Osteoblast (primary cell): ENCODE results near the gene KCTD19. TPM values are rescaled to one million over a fixed set of nuclear protein-coding genes. Genes with fewer than 3 reads are reported as not detected.

Source experiments
- DNase-seq: peaks from one replicate; pipeline ENCODE4 v3.0.0; 2011; ENCODE audit warnings: low spot score, mixed read lengths; ENCODE audit not compliant: insufficient read length; ENCODE audit errors: missing footprints
- H2AFZ ChIP-seq: 2 replicates; pipeline ENCODE4 v1.6.0; 2011; ENCODE audit warnings: mild to moderate bottlenecking, low read length
- H3K27ac ChIP-seq: 2 replicates; pipeline ENCODE4 v1.5.1; 2011; ENCODE audit warnings: mild to moderate bottlenecking, low read depth, low read length, moderate library complexity
- H3K27me3 ChIP-seq: 2 replicates; pipeline ENCODE4 v1.6.0; 2012; ENCODE audit warnings: mild to moderate bottlenecking, control low read depth, inconsistent platforms, low read length, moderate library complexity; ENCODE audit not compliant: insufficient read depth
- H3K36me3 ChIP-seq: 2 replicates; pipeline ENCODE4 v1.5.1; 2011; ENCODE audit warnings: mild to moderate bottlenecking, low read length, control low read depth, moderate library complexity; ENCODE audit not compliant: insufficient read depth
- H3K4me1 ChIP-seq: 2 replicates; pipeline ENCODE4 v1.5.1; 2011; ENCODE audit warnings: mild to moderate bottlenecking, low read length, control low read depth, moderate library complexity; ENCODE audit not compliant: insufficient read depth
- H3K4me2 ChIP-seq: 2 replicates; pipeline ENCODE4 v1.6.0; 2011; ENCODE audit warnings: mild to moderate bottlenecking, low read length; ENCODE audit not compliant: insufficient read depth
- H3K4me3 ChIP-seq: fragments of 200-600 bp; sonication (generic); 3 replicates; pipeline ENCODE4 v1.5.1; 2012; ENCODE audit warnings: mild to moderate bottlenecking, low read length, inconsistent platforms; ENCODE audit not compliant: insufficient read depth
- H3K79me2 ChIP-seq: 2 replicates; pipeline ENCODE4 v1.6.0; 2012; ENCODE audit warnings: mild to moderate bottlenecking, low read length, control low read depth, inconsistent platforms; ENCODE audit not compliant: insufficient read depth
- H3K9me3 ChIP-seq: 2 replicates; pipeline ENCODE4 v1.5.1; 2011; ENCODE audit warnings: low read depth, low read length, control low read depth
- H4K20me1 ChIP-seq: 2 replicates; pipeline ENCODE4 v1.6.0; 2012; ENCODE audit warnings: mild to moderate bottlenecking, low read length, control low read depth; ENCODE audit not compliant: insufficient read depth
- total RNA-seq: library from RNA; depleted of rRNA; stranded (reverse); fragments of >200 nt; gene quantifications from 2 replicates; pipeline ENCODE4 v1.2.3, GENCODE V29; 2012
- TF ChIP-seq, protein P1 (sequence below): IDR thresholded peaks from 2 replicates; pipeline ENCODE4 v1.5.1; 2011; ENCODE audit warnings: mild to moderate bottlenecking, low read depth, low read length, moderate library complexity; ENCODE audit errors: extremely low read depth

KCTD19 gene
- total RNA-seq, 1 donor, result not detected

DNA sequence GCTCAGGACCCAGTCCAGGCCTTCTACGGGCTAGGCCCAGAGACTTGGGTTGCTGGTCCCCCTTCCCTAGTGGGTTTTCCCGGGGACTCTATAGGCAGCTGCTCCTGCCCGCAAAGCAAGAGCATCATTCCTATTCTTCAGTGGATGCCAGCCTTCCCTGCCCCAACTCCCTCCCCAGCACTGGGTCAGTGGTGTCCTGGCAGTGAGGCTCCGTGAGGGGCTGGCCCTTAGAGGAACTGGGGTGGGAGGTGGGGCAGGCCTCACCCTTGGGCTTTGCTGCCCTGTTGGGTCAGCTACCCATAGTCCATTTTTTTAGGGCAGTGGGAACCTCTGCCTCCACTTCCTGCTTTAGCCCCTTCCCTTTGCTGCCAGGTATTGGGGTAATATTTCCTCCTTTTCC is 55.1 kb downstream of the KCTD19 start:
- no peak overlapping the region for H2AFZ ChIP-seq
- peaks cover 11% of the 10 kb centered on the region for H3K79me2 ChIP-seq
- peaks cover 36% of the 10 kb centered on the region for H3K4me1 ChIP-seq
- H3K36me3 ChIP-seq, result peaks cover 20% of the 10 kb centered on the region
- H3K27me3 ChIP-seq, result no peaks in the 10 kb centered on the region
- no peak overlapping the region for H3K27ac ChIP-seq
- TF ChIP-seq, protein P1, sequence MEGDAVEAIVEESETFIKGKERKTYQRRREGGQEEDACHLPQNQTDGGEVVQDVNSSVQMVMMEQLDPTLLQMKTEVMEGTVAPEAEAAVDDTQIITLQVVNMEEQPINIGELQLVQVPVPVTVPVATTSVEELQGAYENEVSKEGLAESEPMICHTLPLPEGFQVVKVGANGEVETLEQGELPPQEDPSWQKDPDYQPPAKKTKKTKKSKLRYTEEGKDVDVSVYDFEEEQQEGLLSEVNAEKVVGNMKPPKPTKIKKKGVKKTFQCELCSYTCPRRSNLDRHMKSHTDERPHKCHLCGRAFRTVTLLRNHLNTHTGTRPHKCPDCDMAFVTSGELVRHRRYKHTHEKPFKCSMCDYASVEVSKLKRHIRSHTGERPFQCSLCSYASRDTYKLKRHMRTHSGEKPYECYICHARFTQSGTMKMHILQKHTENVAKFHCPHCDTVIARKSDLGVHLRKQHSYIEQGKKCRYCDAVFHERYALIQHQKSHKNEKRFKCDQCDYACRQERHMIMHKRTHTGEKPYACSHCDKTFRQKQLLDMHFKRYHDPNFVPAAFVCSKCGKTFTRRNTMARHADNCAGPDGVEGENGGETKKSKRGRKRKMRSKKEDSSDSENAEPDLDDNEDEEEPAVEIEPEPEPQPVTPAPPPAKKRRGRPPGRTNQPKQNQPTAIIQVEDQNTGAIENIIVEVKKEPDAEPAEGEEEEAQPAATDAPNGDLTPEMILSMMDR, result no peak
- H3K9me3 ChIP-seq, result no peaks in the 10 kb centered on the region
- no peak overlapping the region for H3K4me3 ChIP-seq
- peak; percentile 48 for DNase-seq
- H4K20me1 ChIP-seq, result no peaks in the 10 kb centered on the region
- H3K4me2 ChIP-seq, result no peak overlapping the region

DNA sequence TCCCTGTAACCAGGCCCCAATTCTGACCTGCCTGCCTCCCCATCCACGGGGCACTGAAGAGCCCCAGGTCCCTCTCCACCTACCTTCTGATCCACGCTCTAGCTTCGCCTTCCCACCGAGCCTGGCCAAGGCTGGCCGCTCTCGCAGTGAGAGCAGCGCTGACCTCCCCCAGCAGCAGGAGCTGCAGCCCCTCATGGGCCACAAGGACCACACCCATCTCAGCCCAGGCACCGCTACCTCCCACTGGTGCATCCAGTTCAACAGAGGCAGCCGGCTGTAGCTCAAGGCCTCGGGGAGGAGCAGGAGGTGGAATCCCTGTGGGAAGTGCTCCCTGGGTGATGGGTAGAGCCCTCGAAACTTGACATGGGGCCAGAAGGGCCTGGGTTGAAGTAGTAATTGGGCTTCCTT is 55.6 kb downstream of the KCTD19 start:
- Histone ChIP-seq H4K20me1 (no peaks in the 10 kb centered on the region), H3K4me2 (no peak overlapping the region), H3K27me3 (no peaks in the 10 kb centered on the region), H3K36me3 (peaks cover 19% of the 10 kb centered on the region), H3K4me3 (no peak overlapping the region), H3K79me2 (peaks cover 5% of the 10 kb centered on the region), H3K4me1 (peaks cover 35% of the 10 kb centered on the region), H3K27ac (no peak overlapping the region), H3K9me3 (no peaks in the 10 kb centered on the region), H2AFZ (no peak overlapping the region)
- TF ChIP-seq, protein P1, result no peak
- peak; percentile 9 for DNase-seq

- Histone ChIP-seq H3K79me2 (no peaks in the 10 kb centered on the region), H3K27ac (peak overlapping the region; percentile 37), H3K36me3 (peaks cover 16% of the 10 kb centered on the region), H3K4me2 (no peak overlapping the region), H3K4me3 (no peak overlapping the region), H3K4me1 (peaks cover 32% of the 10 kb centered on the region), H3K9me3 (no peaks in the 10 kb centered on the region), H4K20me1 (no peaks in the 10 kb centered on the region), H2AFZ (no peak overlapping the region), H3K27me3 (no peaks in the 10 kb centered on the region)
- TF ChIP-seq, protein P1, result no peak
- DNase-seq, result peak; percentile 92
Observed at GRCh38 chr16:67269766-67270165, 56.8 kb downstream of the KCTD19 start.

GRCh38 chr16:67268136-67268579 is 58.4 kb downstream of the KCTD19 start:
- Histone ChIP-seq H3K27me3 (no peaks in the 10 kb centered on the region), H2AFZ (no peak overlapping the region), H3K27ac (peak overlapping the region; percentile 75), H3K36me3 (peaks cover 16% of the 10 kb centered on the region), H3K4me1 (peaks cover 32% of the 10 kb centered on the region), H4K20me1 (no peaks in the 10 kb centered on the region), H3K79me2 (no peaks in the 10 kb centered on the region), H3K4me2 (peak overlapping the region; percentile 47), H3K9me3 (no peaks in the 10 kb centered on the region), H3K4me3 (no peak overlapping the region)
- TF ChIP-seq, protein P1, result no peak
- peak; percentile 83 for DNase-seq
